GM21786 (cell line): ENCODE results near the gene PPP1R1B.

Source experiments
- ATAC-seq: cut with Tn5 transposase; IDR thresholded peaks from one replicate; pipeline ENCODE4 v1.9.1; 2021; ENCODE audit not compliant: unreplicated experiment

Gene PPP1R1B

GRCh38 chr17:39666231-39666600 is 39.5 kb downstream of the PPP1R1B start:
- no peak for ATAC-seq

- no peak for ATAC-seq
These were observed 40.0 kb downstream of the PPP1R1B start for GRCh38 chr17:39666601-39667261.

- no peak for ATAC-seq
These were observed 40.7 kb downstream of the PPP1R1B start for GRCh38 chr17:39667262-39667944.

- ATAC-seq, result no peak
These were observed 41.5 kb downstream of the PPP1R1B start, which contains the start of gene PNMT for GRCh38 chr17:39667945-39668924. Gene PNMT, plus strand, starts transcription at chr17:39668453. Its CDS starts 23 bp downstream, at chr17:39668476.

- no peak for ATAC-seq
These were observed 43.4 kb downstream of the PPP1R1B start for GRCh38 chr17:39669897-39670735.

GRCh38 chr17:39670746-39671145 is 44.0 kb downstream of the PPP1R1B start:
- ATAC-seq, result no peak

GRCh38 chr17:39671651-39672521 is 45.1 kb downstream of the PPP1R1B start:
- ATAC-seq, result no peak

GRCh38 chr17:39672522-39673334 is 46.0 kb downstream of the PPP1R1B start:
- no peak for ATAC-seq

- no peak for ATAC-seq
These were observed 46.8 kb downstream of the PPP1R1B start for GRCh38 chr17:39673335-39674081.

GRCh38 chr17:39674179-39674578 is 47.4 kb downstream of the PPP1R1B start:
- ATAC-seq, result no peak

GRCh38 chr17:39674702-39675389 is 48.1 kb downstream of the PPP1R1B start:
- no peak for ATAC-seq

GRCh38 chr17:39675390-39676082 is 48.8 kb downstream of the PPP1R1B start:
- ATAC-seq, result peak; percentile 11

GRCh38 chr17:39676198-39676819 is 49.6 kb downstream of the PPP1R1B start:
- peak; percentile 43 for ATAC-seq

- ATAC-seq, result no peak
These were observed 50.3 kb downstream of the PPP1R1B start for GRCh38 chr17:39677072-39677471.

GRCh38 chr17:39677542-39678339 is 51.0 kb downstream of the PPP1R1B start:
- no peak for ATAC-seq
